ENCODE measurements around the gene FRMPD2.

Gene FRMPD2

DNA sequence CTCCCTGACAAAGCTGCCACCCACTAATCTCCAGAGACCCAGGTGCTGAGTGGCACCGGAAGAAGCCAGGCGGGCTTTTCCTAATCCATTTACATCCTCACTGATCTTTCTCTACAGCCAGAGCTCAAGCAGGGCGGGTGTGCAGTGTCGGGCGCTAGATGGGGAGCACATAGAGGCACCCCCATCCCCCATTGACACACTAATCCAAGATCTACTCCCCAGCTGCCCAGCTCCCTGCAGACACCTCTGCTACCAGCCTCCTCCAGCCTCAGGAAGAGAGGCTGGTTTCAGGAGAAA is 22.2 kb downstream of the FRMPD2 start:
- Mint-ChIP-seq H3K27ac (peak overlapping the region; percentile 72 to 86 (median 78)), H3K27me3 (ENCODE audit: low read depth) (peaks cover 10% of the 10 kb centered on the region), H3K36me3 (ENCODE audit: low read depth) (no peaks in the 10 kb centered on the region), H3K9me3 (no peaks in the 10 kb centered on the region), H3K4me1 (peaks cover 19% of the 10 kb centered on the region), H3K4me3 (no peak overlapping the region)
- TF ChIP-seq, protein P1, sequence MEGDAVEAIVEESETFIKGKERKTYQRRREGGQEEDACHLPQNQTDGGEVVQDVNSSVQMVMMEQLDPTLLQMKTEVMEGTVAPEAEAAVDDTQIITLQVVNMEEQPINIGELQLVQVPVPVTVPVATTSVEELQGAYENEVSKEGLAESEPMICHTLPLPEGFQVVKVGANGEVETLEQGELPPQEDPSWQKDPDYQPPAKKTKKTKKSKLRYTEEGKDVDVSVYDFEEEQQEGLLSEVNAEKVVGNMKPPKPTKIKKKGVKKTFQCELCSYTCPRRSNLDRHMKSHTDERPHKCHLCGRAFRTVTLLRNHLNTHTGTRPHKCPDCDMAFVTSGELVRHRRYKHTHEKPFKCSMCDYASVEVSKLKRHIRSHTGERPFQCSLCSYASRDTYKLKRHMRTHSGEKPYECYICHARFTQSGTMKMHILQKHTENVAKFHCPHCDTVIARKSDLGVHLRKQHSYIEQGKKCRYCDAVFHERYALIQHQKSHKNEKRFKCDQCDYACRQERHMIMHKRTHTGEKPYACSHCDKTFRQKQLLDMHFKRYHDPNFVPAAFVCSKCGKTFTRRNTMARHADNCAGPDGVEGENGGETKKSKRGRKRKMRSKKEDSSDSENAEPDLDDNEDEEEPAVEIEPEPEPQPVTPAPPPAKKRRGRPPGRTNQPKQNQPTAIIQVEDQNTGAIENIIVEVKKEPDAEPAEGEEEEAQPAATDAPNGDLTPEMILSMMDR (IDR thresholded peaks at IDR 0.05; ENCODE audit: unreplicated experiment in 3 of 3), result no peak

DNA sequence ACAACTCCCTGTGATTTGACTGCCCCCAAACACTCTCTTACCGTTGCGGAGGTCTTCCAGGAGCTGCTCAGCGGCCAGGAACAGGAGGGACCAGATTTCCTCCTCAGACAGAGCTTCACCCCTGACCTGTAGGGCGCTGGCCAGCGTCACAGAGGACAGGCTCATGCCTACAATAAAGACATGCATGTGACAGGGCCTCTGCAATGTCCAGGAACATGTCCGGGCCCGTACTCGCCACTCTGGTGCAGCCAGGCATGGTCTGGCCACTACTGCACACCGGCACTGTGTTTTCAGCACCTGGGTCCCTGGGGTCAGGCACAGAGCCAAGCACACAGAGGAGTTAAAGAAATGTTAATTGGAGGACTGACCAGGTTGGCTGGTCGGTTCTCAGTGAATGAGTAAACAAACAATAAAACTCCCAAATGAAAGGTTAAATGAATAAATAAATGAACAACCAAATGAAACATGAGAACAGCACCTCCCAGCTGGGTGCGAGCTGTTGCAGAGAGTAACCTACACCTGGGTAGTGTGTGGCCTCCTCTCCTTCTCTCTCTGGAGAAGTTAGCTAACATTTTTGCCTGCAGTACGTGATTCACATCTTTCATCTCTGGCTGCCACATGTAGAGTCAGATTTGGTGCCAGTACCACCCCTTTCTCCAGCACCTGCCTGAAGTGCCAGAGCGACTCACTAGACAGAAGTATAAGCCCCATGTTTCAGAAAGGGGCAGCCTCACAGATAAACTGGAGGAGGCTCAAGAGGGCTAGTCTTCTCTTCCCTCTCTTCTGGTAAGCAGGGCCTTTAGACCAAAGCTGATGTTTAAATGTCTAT is 22.8 kb downstream of the FRMPD2 start:
- H3K36me3 Mint-ChIP-seq (ENCODE audit: low read depth), result no peaks in the 10 kb centered on the region
- peak overlapping the region; percentile 72 to 86 (median 78) for H3K27ac Mint-ChIP-seq
- H3K27me3 Mint-ChIP-seq (ENCODE audit: low read depth), result peaks cover 10% of the 10 kb centered on the region
- H3K4me1 Mint-ChIP-seq, result peaks cover 19% of the 10 kb centered on the region
- no peak overlapping the region for H3K4me3 Mint-ChIP-seq
- no peaks in the 10 kb centered on the region for H3K9me3 Mint-ChIP-seq
- TF ChIP-seq, protein P1 (IDR thresholded peaks at IDR 0.05; ENCODE audit: unreplicated experiment in 3 of 3), result no peak

DNA sequence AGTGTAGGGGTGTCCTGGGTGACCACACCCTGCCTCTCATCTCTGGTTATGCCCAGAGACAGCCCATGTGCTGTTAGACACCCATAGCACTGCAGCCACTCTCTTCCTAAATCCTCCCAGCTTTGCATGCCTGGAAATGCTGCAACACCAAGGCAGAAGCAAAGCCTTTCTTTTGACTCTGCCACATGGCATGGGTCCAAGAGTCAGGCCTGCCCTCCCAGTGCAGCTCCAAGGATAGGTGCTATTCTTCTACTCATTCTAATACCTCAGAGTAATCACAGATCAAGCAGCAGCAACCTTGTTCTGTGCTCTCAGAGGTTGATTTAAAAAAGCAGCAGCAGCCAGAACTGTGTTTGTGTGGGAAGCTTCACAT is 23.4 kb downstream of the FRMPD2 start:
- no peaks in the 10 kb centered on the region for H3K36me3 Mint-ChIP-seq (ENCODE audit: low read depth)

DNA sequence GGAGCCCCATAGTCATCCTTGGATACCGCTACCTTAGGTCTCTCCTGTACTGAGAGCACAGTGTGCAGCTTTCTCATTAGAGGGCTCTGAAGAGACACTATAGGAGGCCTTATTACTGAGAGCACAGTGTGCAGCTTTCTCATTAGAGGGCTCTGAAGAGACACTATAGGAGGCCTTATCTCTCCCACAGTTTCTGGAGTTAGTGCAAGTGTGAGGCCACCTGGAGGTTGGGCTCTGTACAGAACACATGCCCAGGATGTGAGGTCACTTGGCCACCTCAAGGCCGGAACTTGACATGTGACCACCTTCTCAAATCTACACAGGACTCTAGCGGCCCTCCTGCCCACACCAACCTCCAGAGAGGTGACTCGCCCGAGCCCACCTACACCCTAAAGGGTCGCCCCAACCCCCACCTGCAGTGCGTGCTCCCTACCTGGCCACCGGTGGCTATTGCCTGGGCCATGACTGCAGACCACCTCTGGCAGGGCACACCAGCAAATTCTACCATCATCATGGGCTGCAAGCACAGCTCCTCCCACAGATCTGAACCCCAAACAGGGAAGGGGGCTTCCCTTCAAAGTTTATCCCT is 24.6 kb downstream of the FRMPD2 start:
- Mint-ChIP-seq H3K9me3 (no peaks in the 10 kb centered on the region), H3K4me3 (no peak overlapping the region), H3K27ac (no peak overlapping the region), H3K36me3 (ENCODE audit: low read depth) (no peaks in the 10 kb centered on the region), H3K4me1 (peaks cover 19% of the 10 kb centered on the region), H3K27me3 (ENCODE audit: low read depth) (peaks cover 5% of the 10 kb centered on the region)
- TF ChIP-seq, protein P1 (IDR thresholded peaks at IDR 0.05; ENCODE audit: unreplicated experiment in 3 of 3), result no peak

More for the DNA sequence above, 23.4 kb downstream of the FRMPD2 start:
- TF ChIP-seq, protein P1 (IDR thresholded peaks at IDR 0.05; ENCODE audit: unreplicated experiment in 3 of 3), result no peak
- Mint-ChIP-seq H3K27me3 (ENCODE audit: low read depth) (peaks cover 10% of the 10 kb centered on the region), H3K9me3 (no peaks in the 10 kb centered on the region), H3K4me1 (peaks cover 19% of the 10 kb centered on the region), H3K4me3 (no peak overlapping the region), H3K27ac (peak overlapping the region; percentile 40 to 78 (median 72))

DNA sequence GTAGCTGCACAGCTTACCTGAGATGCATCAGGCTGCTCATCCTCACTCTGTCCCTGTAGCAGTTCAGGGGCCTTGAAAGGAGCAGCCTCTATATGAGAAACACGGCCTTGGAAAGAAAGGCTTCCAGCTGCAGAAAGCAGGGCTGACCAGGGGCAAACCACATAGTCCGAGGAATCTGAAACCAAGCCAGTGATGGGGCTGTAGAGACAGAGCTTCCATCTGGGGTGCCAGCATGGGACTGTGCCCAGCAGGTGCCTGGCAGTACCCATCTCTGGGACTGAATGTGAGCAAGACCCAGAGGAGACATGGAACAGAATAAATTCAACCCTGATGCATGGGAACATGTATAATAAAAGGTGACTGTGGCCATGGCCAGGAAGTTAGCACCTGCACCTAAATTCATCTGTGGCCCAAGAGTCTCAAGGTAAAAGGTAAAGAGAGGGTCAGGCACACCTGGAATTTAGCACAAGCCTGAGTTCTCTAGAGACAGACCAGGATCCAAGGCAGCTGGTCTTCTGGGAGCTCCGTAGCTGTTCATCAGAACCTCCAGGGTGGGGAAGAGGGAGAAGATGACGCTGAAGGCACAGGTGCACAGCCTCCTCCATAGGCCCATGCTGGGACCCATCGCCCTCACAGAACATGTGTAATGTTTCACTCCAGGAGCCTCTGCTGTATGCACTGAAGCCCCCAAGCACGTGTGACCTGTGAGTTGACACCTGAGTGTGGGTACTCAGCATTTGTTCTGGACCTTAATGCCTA is 25.3 kb downstream of the FRMPD2 start:
- Mint-ChIP-seq H3K27ac (no peak overlapping the region), H3K36me3 (ENCODE audit: low read depth) (no peaks in the 10 kb centered on the region), H3K9me3 (no peaks in the 10 kb centered on the region), H3K4me3 (no peak overlapping the region), H3K4me1 (peaks cover 19% of the 10 kb centered on the region), H3K27me3 (ENCODE audit: low read depth) (peaks cover 9% of the 10 kb centered on the region)
- TF ChIP-seq, protein P1 (IDR thresholded peaks at IDR 0.05; ENCODE audit: unreplicated experiment in 3 of 3), result no peak

Data from nephron (organoid).